Measurements from ENCODE around the gene LRRC4C. TPM values are rescaled to one million over a fixed set of nuclear protein-coding genes. Genes with fewer than 3 reads are reported as not detected.

The LRRC4C gene
- polyA plus RNA-seq, 1 experiment = not detected

DNA sequence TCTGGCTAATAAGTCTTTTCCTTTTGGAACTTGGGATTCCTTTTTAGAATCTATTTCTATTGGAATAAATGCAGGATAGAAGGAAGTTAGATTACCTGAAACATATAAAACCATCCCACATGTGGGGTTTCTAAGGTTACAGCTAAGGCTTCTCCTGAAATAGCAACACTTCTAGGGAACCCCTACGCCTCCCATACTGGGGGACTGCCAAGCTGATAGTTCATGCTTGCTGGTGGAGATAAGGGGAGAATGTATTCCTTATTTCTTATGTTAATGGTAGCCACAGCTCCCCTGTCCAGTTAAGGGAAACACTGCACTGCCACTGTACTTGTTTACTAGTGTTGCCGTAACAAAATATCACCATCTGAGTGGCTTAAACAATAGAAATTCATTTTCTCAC, 1189.6 kb downstream of the LRRC4C start:
- ChIA-PET POLR2A (no interaction called here), CTCF (no interaction called here)
- Histone ChIP-seq H3K4me3 (ENCODE audit: low read depth, low read length) (no peak overlapping the region), H3K27me3 (ENCODE audit: control insufficient read depth, insufficient read depth, low read length) (no peaks in the 10 kb centered on the region), H3K36me3 (ENCODE audit: control insufficient read depth, insufficient read depth, low read length) (no peaks in the 10 kb centered on the region)
- DNase-seq (ENCODE audit: low read depth) = no peak
- TF ChIP-seq, protein P1, sequence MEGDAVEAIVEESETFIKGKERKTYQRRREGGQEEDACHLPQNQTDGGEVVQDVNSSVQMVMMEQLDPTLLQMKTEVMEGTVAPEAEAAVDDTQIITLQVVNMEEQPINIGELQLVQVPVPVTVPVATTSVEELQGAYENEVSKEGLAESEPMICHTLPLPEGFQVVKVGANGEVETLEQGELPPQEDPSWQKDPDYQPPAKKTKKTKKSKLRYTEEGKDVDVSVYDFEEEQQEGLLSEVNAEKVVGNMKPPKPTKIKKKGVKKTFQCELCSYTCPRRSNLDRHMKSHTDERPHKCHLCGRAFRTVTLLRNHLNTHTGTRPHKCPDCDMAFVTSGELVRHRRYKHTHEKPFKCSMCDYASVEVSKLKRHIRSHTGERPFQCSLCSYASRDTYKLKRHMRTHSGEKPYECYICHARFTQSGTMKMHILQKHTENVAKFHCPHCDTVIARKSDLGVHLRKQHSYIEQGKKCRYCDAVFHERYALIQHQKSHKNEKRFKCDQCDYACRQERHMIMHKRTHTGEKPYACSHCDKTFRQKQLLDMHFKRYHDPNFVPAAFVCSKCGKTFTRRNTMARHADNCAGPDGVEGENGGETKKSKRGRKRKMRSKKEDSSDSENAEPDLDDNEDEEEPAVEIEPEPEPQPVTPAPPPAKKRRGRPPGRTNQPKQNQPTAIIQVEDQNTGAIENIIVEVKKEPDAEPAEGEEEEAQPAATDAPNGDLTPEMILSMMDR (IDR thresholded peaks at IDR 0.05; ENCODE audit: insufficient read depth, low read depth, low read length) = no peak

GRCh38 chr11:40268551-40268950, 1190.9 kb downstream of the LRRC4C start:
- H3K27me3 ChIP-seq (ENCODE audit: control insufficient read depth, insufficient read depth, low read length) = no peaks in the 10 kb centered on the region
- H3K4me3 ChIP-seq (ENCODE audit: low read depth, low read length) = no peak overlapping the region
- TF ChIP-seq, protein P1 (IDR thresholded peaks at IDR 0.05; ENCODE audit: insufficient read depth, low read depth, low read length) = no peak
- DNase-seq (ENCODE audit: low read depth) = no peak
- ChIA-PET POLR2A (no interaction called here), CTCF (no interaction called here)
- H3K36me3 ChIP-seq (ENCODE audit: control insufficient read depth, insufficient read depth, low read length) = no peaks in the 10 kb centered on the region

DNA sequence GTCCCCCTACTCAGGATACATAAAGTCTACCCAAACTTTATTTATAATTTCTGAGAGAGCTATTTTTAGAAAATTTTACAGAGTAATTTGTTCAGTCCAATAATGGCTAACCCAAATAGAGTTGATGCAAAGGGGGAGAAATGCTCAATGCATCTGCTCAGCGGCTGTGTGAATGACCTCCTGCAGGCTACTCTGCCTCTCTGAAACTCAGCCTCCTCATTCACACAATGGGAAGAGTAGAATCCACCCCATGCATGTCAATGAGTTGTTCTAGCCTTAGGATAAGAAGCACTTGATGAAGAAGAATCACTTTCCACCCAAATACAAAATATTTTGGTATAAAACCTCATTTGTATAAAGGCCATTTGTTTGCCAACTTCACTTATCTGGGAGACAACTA, 1204.0 kb downstream of the LRRC4C start:
- no peak for DNase-seq (ENCODE audit: low read depth)
- TF ChIP-seq, protein P1 (IDR thresholded peaks at IDR 0.05; ENCODE audit: insufficient read depth, low read depth, low read length) = no peak
- Histone ChIP-seq H3K36me3 (ENCODE audit: control insufficient read depth, insufficient read depth, low read length) (no peaks in the 10 kb centered on the region), H3K27me3 (ENCODE audit: control insufficient read depth, insufficient read depth, low read length) (no peaks in the 10 kb centered on the region), H3K4me3 (ENCODE audit: low read depth, low read length) (no peak overlapping the region)
- CTCF ChIA-PET = no interaction called here
- POLR2A ChIA-PET = no interaction called here

- H3K36me3 ChIP-seq (ENCODE audit: control insufficient read depth, insufficient read depth, low read length) = no peaks in the 10 kb centered on the region
- CTCF ChIA-PET = no interaction called here
- TF ChIP-seq, protein P1 (IDR thresholded peaks at IDR 0.05; ENCODE audit: insufficient read depth, low read depth, low read length) = no peak
- H3K4me3 ChIP-seq (ENCODE audit: low read depth, low read length) = no peak overlapping the region
- POLR2A ChIA-PET = no interaction called here
- no peaks in the 10 kb centered on the region for H3K27me3 ChIP-seq (ENCODE audit: control insufficient read depth, insufficient read depth, low read length)
- DNase-seq (ENCODE audit: low read depth) = no peak
These were observed 1206.3 kb downstream of the LRRC4C start for GRCh38 chr11:40253166-40253565.

DNA sequence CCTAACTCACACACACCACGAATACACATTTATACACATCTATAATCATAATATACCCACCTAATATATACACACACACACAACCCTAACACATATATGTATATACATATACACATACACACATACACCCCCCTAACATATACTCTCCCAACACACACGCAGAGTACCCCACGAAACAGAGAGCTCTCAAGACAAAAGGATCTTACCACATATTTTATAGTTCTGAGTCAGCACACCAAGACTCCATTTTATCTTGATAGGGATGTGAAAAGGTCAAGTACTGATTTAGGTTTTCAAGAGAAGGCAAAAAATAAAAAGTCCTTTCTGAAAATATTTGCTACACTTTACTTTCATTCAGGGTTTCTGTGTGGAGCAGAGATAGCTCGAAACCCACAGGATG, 1207.2 kb downstream of the LRRC4C start:
- CTCF ChIA-PET = no interaction called here
- DNase-seq (ENCODE audit: low read depth) = no peak
- no peaks in the 10 kb centered on the region for H3K36me3 ChIP-seq (ENCODE audit: control insufficient read depth, insufficient read depth, low read length)
- no peaks in the 10 kb centered on the region for H3K27me3 ChIP-seq (ENCODE audit: control insufficient read depth, insufficient read depth, low read length)
- POLR2A ChIA-PET = no interaction called here
- TF ChIP-seq, protein P1 (IDR thresholded peaks at IDR 0.05; ENCODE audit: insufficient read depth, low read depth, low read length) = no peak
- no peak overlapping the region for H3K4me3 ChIP-seq (ENCODE audit: low read depth, low read length)

Measured in BJ (cell line).